Posterior cingulate gyrus (tissue), 11 donors: ENCODE measurements around the gene PKNOX2.
"Not testable (repeated sequence)": the region's sequence is repeated elsewhere in the genome, so short reads cannot be mapped to it uniquely, and the experiment has no call there.

Experiments
- DNase-seq, 10 donors: peaks; one replicate each; pipeline versions ENCODE4 v3.0.0 to v3.0.0-alpha.2; 2020 to 2021; ENCODE audit warnings: mixed read lengths in 3 of 10
- intact Hi-C: fragments of 100-400 bp; cut with DNase I; formaldehyde crosslinking; loops from one replicate; pipeline ENCODE4 v1.15.1; 2023

Gene PKNOX2

GRCh38 chr11:125193416-125193726, 28.8 kb downstream of the PKNOX2 start:
- intact Hi-C loops: no loop called here
- no peak for DNase-seq

GRCh38 chr11:125193841-125194240, 29.3 kb downstream of the PKNOX2 start:
- intact Hi-C loops: no loop called here
- peak in 1 of 10 donors; percentile 53 for DNase-seq

GRCh38 chr11:125199915-125200314, 35.4 kb downstream of the PKNOX2 start:
- peak in 1 of 10 donors; percentile 14 for DNase-seq
- intact Hi-C loops: loop anchor here (5.0 kb wide), 1 partner anchor 32 kb away; no protein-coding TSS in a partner anchor

GRCh38 chr11:125200441-125200840, 35.9 kb downstream of the PKNOX2 start:
- intact Hi-C loops: no loop called here
- peak in 1 of 10 donors; percentile 57 for DNase-seq

- peak in 1 of 10 donors; percentile 57 for DNase-seq
- intact Hi-C loops: no loop called here
Observed at GRCh38 chr11:125201525-125202141, 37.1 kb downstream of the PKNOX2 start.

GRCh38 chr11:125202362-125202880, 37.9 kb downstream of the PKNOX2 start:
- intact Hi-C loops: no loop called here
- DNase-seq: peak in 1 of 10 donors; percentile 9

GRCh38 chr11:125202977-125203376, 38.4 kb downstream of the PKNOX2 start:
- intact Hi-C loops: no loop called here
- peak in 1 of 10 donors; percentile 40 for DNase-seq

- DNase-seq: no peak
- intact Hi-C loops: no loop called here
Observed at GRCh38 chr11:125207866-125208425, 43.4 kb downstream of the PKNOX2 start.

GRCh38 chr11:125210066-125210465, 45.5 kb downstream of the PKNOX2 start:
- intact Hi-C loops: no loop called here

GRCh38 chr11:125211191-125211947, 46.8 kb downstream of the PKNOX2 start:
- intact Hi-C loops: no loop called here
- peak in 1 of 10 donors; percentile 68 for DNase-seq

More at GRCh38 chr11:125210066-125210465, 45.5 kb downstream of the PKNOX2 start:
- DNase-seq: no peak

GRCh38 chr11:125211948-125212340, 47.4 kb downstream of the PKNOX2 start:
- intact Hi-C loops: no loop called here
- DNase-seq: no peak

GRCh38 chr11:125214601-125215565, 50.3 kb downstream of the PKNOX2 start:
- intact Hi-C loops: no loop called here
- peak in 1 of 10 donors; percentile 61 for DNase-seq

GRCh38 chr11:125215976-125216375, 51.4 kb downstream of the PKNOX2 start:
- peak in 1 of 10 donors; percentile 8 for DNase-seq
- intact Hi-C loops: no loop called here

- intact Hi-C loops: no loop called here
- peak in 1 of 10 donors; percentile 73 for DNase-seq
Observed at GRCh38 chr11:125218336-125218735, 53.8 kb downstream of the PKNOX2 start.

- intact Hi-C loops: no loop called here
- no peak for DNase-seq
Observed at GRCh38 chr11:125221461-125221860, 56.9 kb downstream of the PKNOX2 start.

GRCh38 chr11:125222494-125222893, 57.9 kb downstream of the PKNOX2 start:
- intact Hi-C loops: no loop called here
- DNase-seq: peak in 1 of 10 donors; percentile 17

GRCh38 chr11:125223161-125223560, 58.6 kb downstream of the PKNOX2 start:
- intact Hi-C loops: not testable (repeated sequence)
- peak in 1 of 10 donors; percentile 22 for DNase-seq

- intact Hi-C loops: no loop called here
- peak in 2 of 10 donors; percentile 14 to 77 for DNase-seq
Observed at GRCh38 chr11:125223901-125224361, 59.4 kb downstream of the PKNOX2 start.

- DNase-seq: peak in 1 of 10 donors; percentile 55
- intact Hi-C loops: no loop called here
Observed at GRCh38 chr11:125224391-125225021, 60.0 kb downstream of the PKNOX2 start.

- peak in 1 of 10 donors; percentile 78 for DNase-seq
Observed at GRCh38 chr11:125225401-125225800, 60.9 kb downstream of the PKNOX2 start.

More at GRCh38 chr11:125225401-125225800, 60.9 kb downstream of the PKNOX2 start:
- intact Hi-C loops: no loop called here
